HTERT RPE-1 (cell line): ENCODE results near the gene CCDC106.

Experiments
- in situ Hi-C: fragments of 300-500 bp; cut with MboI; formaldehyde crosslinking; loops from 4 replicates; pipeline ENCODE4 v1.14.3; 2020; ENCODE audit warnings: low sequenced_read_pairs

Gene CCDC106

DNA sequence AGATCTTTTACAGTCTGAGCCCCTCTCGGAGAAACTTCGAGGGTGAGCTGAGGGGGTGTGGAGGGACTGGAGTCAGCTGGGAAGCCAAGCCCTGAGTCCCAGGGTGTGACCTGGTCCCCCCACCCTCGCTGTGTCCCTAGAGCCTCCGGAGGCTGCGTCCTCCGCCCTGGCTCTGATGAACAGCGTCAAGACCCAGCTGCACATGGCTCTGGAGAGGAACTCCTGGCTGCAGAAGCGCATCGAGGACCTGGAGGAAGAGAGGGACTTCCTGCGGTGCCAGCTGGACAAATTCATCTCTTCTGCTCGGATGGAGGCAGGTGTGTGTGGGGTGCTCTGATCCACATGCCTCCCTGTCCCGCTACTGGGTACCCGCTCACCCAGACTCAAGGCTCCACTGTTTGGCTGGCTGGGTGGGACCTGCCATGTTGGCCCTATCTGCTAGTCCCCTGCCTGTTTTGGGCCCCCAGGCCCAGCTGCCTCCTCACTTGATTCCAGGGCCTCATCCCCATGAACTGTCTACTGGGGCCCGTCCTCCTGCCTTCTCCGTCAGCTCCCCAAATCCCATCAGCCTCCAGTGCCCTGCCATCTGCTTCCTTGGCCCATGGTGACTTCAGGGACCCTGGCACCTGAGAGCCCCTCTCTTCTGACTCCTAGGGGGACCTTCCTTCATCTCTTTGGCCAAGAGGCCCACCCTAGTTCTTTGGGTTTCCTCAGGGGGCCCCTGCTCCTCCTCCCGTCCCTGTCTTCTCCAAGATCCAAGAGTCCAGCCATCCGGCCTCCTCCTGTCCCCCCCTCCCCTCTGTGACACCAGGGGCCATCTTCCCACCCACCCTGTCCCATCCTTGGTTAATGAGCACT, 1.5 kb downstream of the CCDC106 start:
- in situ Hi-C loops: no loop called here

DNA sequence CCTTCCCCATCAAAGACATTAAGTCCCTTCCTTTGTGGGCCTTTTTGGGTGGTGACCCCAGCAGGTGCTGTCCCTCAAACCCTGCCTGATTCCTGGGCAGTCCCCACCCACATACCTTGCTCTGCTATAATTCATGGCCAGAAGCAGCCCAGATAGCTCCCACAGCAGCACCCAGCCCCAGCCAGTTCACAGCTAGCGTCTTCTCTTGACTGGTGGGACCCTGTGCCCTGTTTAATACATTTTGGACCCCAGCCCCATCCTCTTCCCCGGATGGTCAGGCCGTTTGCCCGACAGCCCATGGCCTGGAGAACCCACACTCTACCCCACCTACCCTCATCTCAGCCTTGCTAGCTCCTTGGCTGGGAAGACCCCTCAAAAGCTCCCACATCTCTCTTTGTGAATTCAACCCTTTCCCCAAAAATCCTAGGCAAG, 2.1 kb downstream of the CCDC106 start:
- in situ Hi-C loops: no loop called here

DNA sequence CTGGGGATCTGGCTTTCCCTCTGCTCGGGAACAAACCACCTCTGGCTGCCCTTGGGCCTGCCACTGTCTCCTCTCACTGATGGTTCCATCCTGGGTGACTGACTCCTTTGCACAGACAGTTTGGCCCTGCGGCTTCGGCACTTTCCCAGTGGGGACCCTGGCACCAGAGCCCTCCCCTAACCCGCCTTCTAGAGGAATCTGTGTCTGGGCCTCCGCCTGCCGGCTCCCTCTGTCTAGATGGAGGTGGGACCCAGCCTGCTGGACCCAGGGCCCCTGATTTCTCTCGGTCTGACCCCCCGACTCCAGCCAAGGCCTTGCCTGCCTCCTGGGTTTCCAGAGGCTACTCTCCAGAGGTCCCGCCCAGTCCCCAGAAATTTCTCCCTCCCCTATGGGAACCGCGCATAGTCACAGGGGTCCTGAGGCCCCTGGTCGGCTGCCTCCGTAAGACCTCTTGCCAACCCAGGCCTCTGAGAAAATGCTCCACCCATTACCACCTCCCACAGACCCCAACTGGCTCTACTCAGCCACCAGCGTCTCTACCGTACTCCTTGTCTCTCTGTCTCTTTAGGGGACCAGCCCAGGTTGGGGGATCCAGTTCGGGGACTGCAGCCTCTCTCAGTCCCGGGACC, 2.7 kb downstream of the CCDC106 start:
- in situ Hi-C loops: no loop called here

DNA sequence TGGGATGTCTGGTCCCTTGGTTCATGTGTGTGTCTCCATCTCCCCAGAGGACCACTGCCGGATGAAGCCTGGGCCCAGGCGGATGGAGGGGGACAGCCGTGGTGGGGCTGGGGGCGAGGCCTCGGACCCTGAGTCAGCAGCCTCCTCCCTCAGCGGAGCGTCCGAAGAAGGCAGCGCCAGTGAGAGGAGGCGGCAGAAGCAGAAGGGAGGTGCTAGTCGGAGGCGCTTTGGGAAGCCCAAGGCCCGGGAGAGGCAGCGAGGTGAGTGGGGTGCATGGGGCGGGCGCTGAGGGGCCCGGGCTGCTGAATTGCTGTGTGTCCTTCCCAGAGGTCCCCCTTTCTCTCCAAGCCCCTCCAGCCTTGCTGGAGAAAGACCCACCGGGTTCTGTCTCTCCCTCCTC, 3.2 kb downstream of the CCDC106 start:
- in situ Hi-C loops: no loop called here

DNA sequence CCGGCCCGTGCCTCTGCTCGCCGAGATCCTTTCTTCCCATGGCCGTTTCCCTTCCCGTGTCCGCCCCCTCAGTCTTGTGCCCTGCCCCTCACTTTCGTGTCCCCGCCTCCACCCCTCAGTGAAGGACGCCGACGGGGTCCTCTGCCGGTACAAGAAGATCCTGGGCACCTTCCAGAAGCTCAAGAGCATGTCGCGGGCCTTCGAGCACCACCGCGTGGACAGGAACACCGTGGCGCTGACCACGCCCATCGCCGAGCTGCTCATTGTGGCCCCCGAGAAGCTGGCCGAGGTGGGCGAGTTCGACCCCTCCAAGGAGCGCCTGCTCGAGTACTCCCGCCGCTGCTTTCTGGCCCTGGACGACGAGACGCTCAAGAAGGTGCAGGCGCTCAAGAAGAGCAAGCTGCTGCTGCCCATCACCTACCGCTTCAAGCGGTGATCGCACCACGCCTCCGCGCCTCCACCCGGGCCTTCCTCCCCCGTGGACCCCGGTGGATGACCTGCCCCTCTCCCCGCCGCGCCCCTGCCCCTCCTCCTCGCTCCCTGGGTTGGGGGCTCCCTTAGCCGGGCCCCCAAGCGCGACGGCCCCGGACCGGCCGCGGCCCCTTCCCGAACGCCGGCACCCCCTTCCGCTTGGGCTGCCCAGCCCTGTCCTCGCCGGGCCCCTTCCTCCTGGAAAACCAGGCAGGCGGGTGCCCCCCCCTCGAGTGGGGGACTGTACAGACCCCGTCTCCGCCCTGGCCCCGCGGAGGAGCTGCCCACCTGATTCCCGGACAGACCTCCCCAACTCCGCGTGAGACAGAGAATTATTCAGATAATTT, 4.5 kb downstream of the CCDC106 start:
- in situ Hi-C loops: no loop called here

DNA sequence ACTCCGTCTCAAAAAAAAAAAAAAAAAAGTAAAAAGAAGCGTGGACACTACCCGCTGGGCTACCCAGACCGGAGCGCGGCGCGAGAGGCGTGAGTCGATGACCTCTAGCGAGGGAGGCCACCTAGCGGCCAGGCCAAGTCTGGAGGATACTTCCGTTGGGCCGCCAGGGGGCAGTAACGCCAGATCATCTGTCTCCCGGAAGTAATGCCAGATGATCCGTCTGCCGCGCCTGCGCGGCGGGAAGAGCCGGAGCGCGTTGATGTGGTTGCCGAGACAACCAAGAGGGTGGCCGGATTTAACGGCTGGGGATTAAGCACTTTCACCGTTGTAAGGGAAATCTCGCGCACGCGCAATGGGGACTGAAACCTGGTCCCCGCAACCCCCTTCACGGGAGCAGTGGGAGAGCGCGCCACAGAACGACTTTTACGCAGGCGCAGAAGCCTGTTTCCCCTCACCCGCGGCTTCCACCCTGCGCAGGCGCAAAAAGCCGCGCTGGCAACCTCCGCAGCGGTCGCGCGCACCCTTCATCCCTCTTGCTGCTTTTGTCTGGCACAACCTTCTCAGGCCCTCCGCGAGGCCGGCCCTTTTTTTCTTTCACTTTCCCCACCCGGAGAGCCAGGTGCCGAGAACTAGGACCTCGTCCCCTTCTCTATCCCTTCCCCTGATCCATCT, 5.8 kb downstream of the CCDC106 start:
- in situ Hi-C loops: no loop called here

- in situ Hi-C loops: no loop called here
These were observed 6.4 kb downstream of the CCDC106 start for GRCh38 chr19:55654323-55654867.

DNA sequence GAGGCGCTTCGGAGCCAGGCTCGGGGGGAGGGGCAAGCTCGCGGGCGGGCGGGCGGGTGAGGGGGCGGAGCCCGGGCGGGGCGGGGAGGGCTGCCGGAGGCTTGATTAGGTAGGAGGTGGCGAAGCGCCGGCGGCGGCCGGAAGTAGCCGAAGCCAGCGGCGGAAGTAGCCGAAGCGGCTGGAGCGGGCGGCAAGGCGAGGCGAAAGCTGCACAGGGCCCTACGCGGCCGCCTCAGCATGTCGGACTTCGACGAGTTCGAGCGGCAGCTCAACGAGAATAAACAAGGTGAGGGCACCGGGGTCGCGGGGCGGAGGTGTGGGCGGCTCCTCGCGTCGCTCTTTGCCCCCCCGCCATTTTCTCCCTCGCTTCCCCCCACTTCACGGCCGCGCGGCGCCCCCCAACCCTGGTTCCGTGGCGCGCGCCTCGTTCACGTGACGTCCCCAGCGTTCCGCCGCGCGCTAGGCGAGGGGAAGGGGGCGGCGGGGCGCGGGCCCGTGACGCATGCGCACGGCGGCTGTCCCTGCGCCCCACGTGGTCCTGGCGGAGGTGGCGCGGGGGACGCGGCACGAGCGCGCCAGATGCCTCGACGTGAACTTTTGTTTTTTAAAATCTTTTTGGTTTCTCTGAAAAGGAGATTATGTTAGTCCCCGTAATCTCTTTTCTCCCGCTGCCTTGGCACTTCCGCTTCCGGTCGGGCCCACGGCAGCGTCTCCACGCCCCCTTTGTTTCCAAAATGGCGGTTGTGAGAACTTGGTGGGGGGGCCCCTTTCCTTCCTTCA, 7.0 kb downstream of the CCDC106 start, which contains the start of gene U2AF2:
U2AF2 (plus strand) TSS at position 168 of the 780 bp plus-strand sequence; CDS start at position 238, 70 bp downstream.
- in situ Hi-C loops: no loop called here

GRCh38 chr19:55655648-55656040, 7.6 kb downstream of the CCDC106 start:
- in situ Hi-C loops: no loop called here

GRCh38 chr19:55656552-55656951, 8.5 kb downstream of the CCDC106 start:
- in situ Hi-C loops: no loop called here

DNA sequence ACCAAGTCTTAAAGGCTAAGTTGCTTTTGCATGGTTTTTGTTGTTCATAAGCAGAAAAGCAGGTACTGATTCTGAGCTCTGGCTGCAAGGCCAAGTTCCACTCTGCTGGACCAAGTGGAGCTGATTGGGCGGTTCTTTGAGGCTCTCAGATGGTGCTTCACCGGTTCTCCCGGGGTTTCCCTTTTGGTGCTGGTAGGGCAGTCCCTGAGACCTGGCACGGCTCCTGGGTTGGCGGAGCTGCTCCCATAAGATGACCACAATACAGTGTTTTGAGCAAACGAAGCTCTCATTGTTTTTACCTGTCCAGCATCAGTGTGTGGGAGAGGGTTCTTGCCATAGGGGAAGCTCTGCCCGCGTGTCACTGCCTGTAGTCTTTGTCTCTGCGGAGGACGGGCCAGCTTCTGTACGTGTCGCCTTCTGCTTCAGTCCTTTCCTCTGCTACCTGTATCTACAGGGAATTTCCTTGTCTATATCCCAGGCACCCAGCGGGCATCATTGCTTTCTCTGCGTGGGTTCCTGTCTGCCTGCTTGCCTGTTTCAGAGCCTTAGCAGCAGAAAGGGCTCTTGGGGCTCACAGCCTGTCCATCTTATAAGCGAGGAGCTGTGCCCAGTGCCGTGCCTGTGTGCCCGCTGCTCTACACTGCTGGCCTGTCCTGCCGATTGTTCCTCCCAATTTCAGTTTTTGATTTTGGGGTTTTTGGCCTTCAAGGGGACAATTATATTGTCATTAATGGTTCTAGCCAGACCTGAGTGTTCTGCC, 9.2 kb downstream of the CCDC106 start:
- in situ Hi-C loops: no loop called here

GRCh38 chr19:55658846-55659459, 10.9 kb downstream of the CCDC106 start:
- in situ Hi-C loops: no loop called here

DNA sequence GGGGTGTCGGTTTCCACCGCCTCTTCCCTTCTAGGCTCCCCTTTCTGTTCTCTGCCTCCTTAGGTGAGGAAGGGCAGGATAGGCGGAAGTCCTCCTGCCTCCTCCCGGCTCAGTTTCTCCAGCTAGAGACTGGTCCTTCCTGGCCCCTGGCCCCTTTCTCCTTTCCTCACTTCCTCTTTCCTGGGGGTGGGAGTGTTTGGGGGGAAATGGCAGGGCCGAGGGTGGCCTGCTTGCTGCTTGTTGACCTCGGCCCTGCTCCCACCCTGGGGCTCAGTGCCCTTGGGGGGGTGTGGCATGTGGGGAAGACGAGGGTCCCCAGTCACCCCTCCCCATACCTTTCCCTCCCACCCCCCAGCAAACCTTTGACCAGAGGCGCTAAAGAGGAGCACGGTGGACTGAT, 11.8 kb downstream of the CCDC106 start:
- in situ Hi-C loops: no loop called here

DNA sequence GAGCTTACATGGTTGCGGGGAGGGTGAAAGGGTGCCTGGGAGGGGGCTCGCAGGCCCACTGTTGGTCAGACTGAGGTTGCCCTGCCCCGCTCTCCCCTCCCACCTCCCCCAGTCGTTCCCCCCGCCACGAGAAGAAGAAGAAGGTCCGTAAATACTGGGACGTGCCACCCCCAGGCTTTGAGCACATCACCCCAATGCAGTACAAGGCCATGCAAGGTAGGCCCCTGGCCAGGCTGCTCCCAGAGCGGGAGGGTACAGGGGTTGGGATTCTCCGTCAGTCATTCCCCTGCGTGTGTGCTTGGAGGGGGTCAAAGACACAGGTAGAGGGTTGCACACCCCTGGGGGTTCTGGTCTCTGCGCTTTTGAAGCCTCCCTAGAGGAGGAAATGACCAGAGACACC, 12.4 kb downstream of the CCDC106 start:
- in situ Hi-C loops: no loop called here

- in situ Hi-C loops: no loop called here
These were observed 13.0 kb downstream of the CCDC106 start for GRCh38 chr19:55660991-55661390.

DNA sequence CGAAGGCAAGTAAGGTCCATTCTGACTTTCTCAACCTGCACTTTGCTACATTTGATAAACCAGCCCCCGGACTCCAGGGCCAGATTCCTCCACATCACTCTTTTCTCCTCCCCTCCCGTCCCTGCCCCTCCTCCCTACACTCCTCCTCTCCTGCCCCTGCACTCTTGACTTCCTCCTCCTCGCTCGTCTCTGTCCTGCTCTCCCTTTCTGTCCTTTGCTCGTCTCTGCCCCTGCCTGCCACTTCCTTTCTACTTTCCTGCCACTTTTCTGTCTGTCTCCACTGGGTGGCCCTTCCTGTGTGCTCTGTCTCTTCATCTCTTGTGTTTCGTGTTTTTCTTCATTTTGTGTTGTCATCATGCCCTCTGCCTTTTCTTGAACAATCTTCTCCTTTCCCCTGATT, 13.8 kb downstream of the CCDC106 start:
- in situ Hi-C loops: no loop called here

DNA sequence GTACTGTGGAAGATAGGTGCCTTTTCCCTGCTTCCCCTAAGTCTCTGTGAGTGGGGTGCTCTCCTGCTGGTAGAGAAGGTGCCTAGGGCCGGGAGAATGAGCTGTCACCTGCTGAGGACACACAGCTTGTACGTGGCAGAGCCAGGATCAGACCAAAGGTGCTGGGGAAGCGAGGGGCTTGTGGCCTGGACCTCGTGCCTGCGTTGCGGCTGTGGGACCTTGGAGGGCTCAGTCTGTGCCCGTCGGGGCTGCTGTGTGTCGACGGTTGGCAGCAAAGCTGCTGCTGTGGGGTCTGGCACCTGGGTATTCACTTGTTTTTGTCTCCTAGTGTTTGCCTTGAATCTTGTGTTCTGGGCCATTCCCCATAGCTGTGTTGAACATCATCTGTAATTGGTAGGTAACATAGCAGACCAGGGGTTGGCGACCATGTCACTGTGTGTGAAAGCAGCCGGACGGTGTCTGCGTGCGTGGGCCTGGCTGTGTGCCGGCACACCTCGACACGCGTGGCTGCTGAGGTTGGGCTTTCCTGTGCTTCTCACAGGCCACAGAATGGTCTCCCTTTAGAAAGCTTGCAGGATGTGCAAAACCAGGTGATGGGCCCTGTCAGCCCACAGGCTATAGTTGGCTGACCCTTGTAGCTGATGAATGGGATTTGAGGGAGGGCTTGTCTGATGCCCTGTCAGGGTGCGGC, 16.0 kb downstream of the CCDC106 start:
- in situ Hi-C loops: no loop called here

DNA sequence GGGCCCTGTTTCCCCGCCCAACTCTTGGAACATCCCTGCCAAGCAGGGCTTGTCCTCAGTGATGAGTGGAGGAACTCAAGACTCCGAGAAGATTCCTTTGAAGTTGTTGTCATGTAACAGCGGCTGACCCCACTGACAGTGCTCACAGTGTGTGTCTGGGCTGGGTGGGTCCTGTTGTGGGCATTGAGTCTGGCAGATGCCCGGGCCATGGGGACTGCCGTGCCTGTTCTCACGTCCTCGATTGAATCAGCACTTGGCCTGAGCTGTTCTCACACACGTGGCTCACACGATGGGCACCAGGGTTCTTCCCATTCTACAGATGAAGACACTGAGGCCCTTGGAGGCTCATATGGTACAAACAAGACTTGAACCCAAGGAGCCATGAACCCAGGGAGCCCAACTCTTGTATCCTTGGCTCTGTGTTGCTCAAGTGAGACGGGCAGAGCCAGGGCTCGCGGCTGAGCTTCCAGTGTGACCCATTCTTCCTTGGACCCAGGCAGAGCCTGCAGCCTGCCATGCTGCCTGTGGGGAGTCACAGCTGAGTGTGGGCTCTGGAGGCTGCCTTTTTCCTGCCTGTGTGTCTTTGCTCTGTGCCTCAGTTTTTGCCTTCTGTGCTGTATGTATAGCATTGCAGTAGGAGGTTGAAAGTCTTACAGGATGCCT, 18.5 kb downstream of the CCDC106 start:
- in situ Hi-C loops: no loop called here
